Prostate gland (tissue), 2 donors: Measurements from ENCODE around the gene AOPEP. TPM values are rescaled to one million over a fixed set of nuclear protein-coding genes. Genes with fewer than 3 reads are reported as not detected.

Experiments
- DNase-seq: peaks from one replicate; pipeline ENCODE4 v3.0.0-alpha.2; 2019; ENCODE audit warnings: low spot score
- H3K27ac ChIP-seq, 2 donors: fragments of 200-600 bp; sonication (generic); 2 replicates each; pipeline ENCODE4 v1.5.1; 2017 to 2019
- H3K27me3 ChIP-seq: fragments of 200-600 bp; sonication (generic); replicated peaks from 2 replicates; pipeline ENCODE4 v1.5.1; 2019; ENCODE audit not compliant: insufficient read depth
- H3K36me3 ChIP-seq, 2 donors: fragments of 200-600 bp; sonication (generic); 1 replicate in 1 of 2; 2 replicates in 1 of 2; pipeline versions ENCODE4 v1.5.1 to v1.8.1; 2017 to 2019
- H3K4me1 ChIP-seq: fragments of 200-600 bp; sonication (generic); replicated peaks from 2 replicates; pipeline ENCODE4 v1.5.1; 2019
- H3K4me3 ChIP-seq, 2 donors: fragments of 200-600 bp; sonication (generic); 2 replicates each; pipeline ENCODE4 v1.5.1; 2017 to 2019
- H3K9me3 ChIP-seq: fragments of 200-600 bp; sonication (generic); 2 replicates; pipeline ENCODE4 v1.5.1; 2017
- CTCF ChIP-seq, 4 experiments: fragments of 200-600 bp in 2 of 4; fragments of 450-650 bp in 2 of 4; sonication (generic) in 2 of 4; IDR thresholded peaks; 1 replicate in 3 of 4; 2 replicates in 1 of 4; pipeline ENCODE4 v1.5.1; 2016 to 2019; ENCODE audit warnings: antibody characterized with exemption in 4 of 4, mild to moderate bottlenecking in 2 of 4, moderate library complexity in 2 of 4
- POLR2A ChIP-seq: fragments of 450-650 bp; IDR thresholded peaks from one replicate; pipeline ENCODE4 v1.6.1; 2016; ENCODE audit warnings: antibody characterized with exemption, mild to moderate bottlenecking
- POLR2AphosphoS5 ChIP-seq: sonication (generic); formaldehyde crosslinking; IDR thresholded peaks from one replicate; pipeline ENCODE4 v1.6.1; 2017; ENCODE audit warnings: antibody characterized with exemption
- WGBS: methylation state at CpG from one replicate; pipeline ENCODE4 v1.1.5; 2018; 5-methylcytosine and 5-hydroxymethylcytosine counted together
- intact Hi-C: fragments of 100-400 bp; cut with DNase I; formaldehyde crosslinking; loops from one replicate; pipeline ENCODE4 v1.14.2; 2022
- total RNA-seq, 2 donors: library from RNA; depleted of rRNA; stranded (reverse); fragments of >200 nt; gene quantifications; one replicate each; pipeline ENCODE4 v1.1.0, GENCODE V29; 2016

The AOPEP gene
- total RNA-seq, 2 donors from 2014 or later, result 107 to 188 TPM

DNA sequence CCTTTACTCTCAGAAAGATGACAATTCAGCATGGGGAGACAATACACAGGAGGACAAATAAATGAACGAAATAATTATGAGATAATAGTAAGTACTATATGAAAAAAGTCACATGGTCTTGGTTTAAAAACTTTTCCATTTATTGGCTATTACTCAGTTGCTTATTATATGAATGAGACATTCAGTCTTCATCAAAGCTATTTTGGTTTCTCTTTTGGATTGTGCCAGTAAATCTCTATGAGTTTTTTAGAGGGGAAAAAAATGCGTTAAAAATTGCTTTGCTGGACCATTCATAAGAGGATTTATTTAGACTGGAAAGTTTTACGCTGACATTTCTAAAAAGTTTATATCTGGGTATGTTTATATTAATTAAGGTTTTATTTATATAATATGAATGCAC lies 137.7 kb downstream of the AOPEP start:
- DNase-seq, result no peak
- WGBS, result 42% methylated on average over 3 of the region's 3 CpGs
- intact Hi-C loops, result no loop called here
- Histone ChIP-seq H3K27me3 (no peaks in the 10 kb centered on the region), H3K4me3 (no peak overlapping the region), H3K4me1 (no peaks in the 10 kb centered on the region), H3K36me3 (no peaks in the 10 kb centered on the region), H3K9me3 (no peaks in the 10 kb centered on the region), H3K27ac (peak overlapping the region in 1 of 2 donors; percentile 79)
- TF ChIP-seq POLR2AphosphoS5, result no peak

DNA sequence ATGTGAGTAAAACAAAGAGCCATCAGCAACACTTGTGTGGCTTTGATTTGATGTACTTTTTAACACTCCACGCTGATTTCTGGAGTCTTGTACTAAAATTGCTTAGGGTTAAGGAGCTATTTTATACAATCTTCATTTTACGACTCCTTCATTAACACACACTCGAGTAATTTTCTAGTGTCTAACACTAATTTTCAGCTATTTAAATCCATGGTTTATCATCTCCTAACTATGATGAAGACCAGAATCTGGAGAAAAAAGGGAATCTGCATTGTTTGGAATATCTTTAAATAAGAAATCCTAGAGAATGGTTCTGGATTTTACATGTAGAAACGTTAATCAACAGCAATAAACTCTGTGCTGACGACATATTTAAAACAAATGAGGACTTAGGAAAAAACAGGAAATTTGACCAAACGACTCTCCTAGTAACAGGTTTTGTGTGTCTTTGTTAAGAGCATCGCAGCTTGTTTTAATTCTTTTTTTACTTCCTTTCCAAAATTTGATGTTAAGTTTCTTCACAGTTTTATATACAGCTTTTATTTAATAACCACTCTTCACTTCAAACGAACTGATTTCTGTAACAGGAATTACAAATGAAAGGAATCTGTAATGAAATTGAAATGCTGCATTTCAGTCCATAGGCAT lies 138.5 kb downstream of the AOPEP start:
- no peaks in the 10 kb centered on the region for H3K4me1 ChIP-seq

GRCh38 chr9:94865582-94866452 lies 139.3 kb downstream of the AOPEP start:
- peak overlapping the region; percentile 79 to 83 for H3K27ac ChIP-seq
- no peaks in the 10 kb centered on the region for H3K9me3 ChIP-seq
- intact Hi-C loops, result loop anchor here (2.0 to 5.0 kb wide), 3 partner anchors 39 to 136 kb away; no protein-coding TSS in a partner anchor
- no peak for DNase-seq
- WGBS, result 41% methylated on average over 9 of the region's 9 CpGs
- H3K36me3 ChIP-seq, result no peaks in the 10 kb centered on the region
- TF ChIP-seq POLR2AphosphoS5 (peak; percentile 4), CTCF (IDR thresholded peaks at IDR 0.05) (no peak), POLR2A (no peak)
- no peaks in the 10 kb centered on the region for H3K4me1 ChIP-seq
- no peaks in the 10 kb centered on the region for H3K27me3 ChIP-seq
- H3K4me3 ChIP-seq, result no peak overlapping the region

More for the DNA sequence above, 138.5 kb downstream of the AOPEP start:
- TF ChIP-seq CTCF (IDR thresholded peaks at IDR 0.05), result no peak
- no peak for TF ChIP-seq POLR2A
- no peak for TF ChIP-seq POLR2AphosphoS5
- DNase-seq, result no peak
- H3K9me3 ChIP-seq, result no peaks in the 10 kb centered on the region
- peak overlapping the region; percentile 79 to 83 for H3K27ac ChIP-seq
- WGBS, result 30% methylated on average over 8 of the region's 8 CpGs
- H3K36me3 ChIP-seq, result no peaks in the 10 kb centered on the region
- intact Hi-C loops, result loop anchor here (5.0 kb wide), 2 partner anchors 38 to 137 kb away; no protein-coding TSS in a partner anchor
- H3K27me3 ChIP-seq, result no peaks in the 10 kb centered on the region
- H3K4me3 ChIP-seq, result no peak overlapping the region

- TF ChIP-seq POLR2AphosphoS5 (no peak), CTCF (IDR thresholded peaks at IDR 0.05) (no peak), POLR2A (no peak)
- no peak for DNase-seq
- intact Hi-C loops, result loop anchor here (2.0 to 5.0 kb wide), 3 partner anchors 39 to 136 kb away; no protein-coding TSS in a partner anchor
- no peak overlapping the region for H3K4me3 ChIP-seq
- no peaks in the 10 kb centered on the region for H3K36me3 ChIP-seq
- H3K27ac ChIP-seq, result peak overlapping the region; percentile 79 to 83
- no peaks in the 10 kb centered on the region for H3K4me1 ChIP-seq
- H3K27me3 ChIP-seq, result no peaks in the 10 kb centered on the region
- H3K9me3 ChIP-seq, result no peaks in the 10 kb centered on the region
Observed at GRCh38 chr9:94866770-94867169, 140.3 kb downstream of the AOPEP start.

- Histone ChIP-seq H3K9me3 (no peaks in the 10 kb centered on the region), H3K36me3 (no peaks in the 10 kb centered on the region), H3K27me3 (no peaks in the 10 kb centered on the region), H3K27ac (peak overlapping the region; percentile 79 to 83), H3K4me3 (no peak overlapping the region), H3K4me1 (no peaks in the 10 kb centered on the region)
- WGBS, result 9% methylated on average over 8 of the region's 8 CpGs
- TF ChIP-seq POLR2AphosphoS5, result peak; percentile 74
- TF ChIP-seq POLR2A, result peak; percentile 17
- no peak for TF ChIP-seq CTCF (IDR thresholded peaks at IDR 0.05)
- peak; percentile 67 for DNase-seq
- intact Hi-C loops, result loop anchor here (2.0 to 5.0 kb wide), 3 partner anchors 40 to 135 kb away; no protein-coding TSS in a partner anchor
Observed at GRCh38 chr9:94867281-94867841, 140.9 kb downstream of the AOPEP start.
